ENCODE results near the gene MGME1. TPM values are rescaled to one million over a fixed set of nuclear protein-coding genes. Genes with fewer than 3 reads are reported as not detected.

Gene MGME1
- total RNA-seq, 1 donor from 2014 or later = 32.7 TPM

- H3K9me3 Mint-ChIP-seq = no peaks in the 10 kb centered on the region
- H3K4me1 Mint-ChIP-seq (ENCODE audit: unreplicated experiment) = peaks cover 54% of the 10 kb centered on the region
- H3K27me3 Mint-ChIP-seq = no peaks in the 10 kb centered on the region
- H3K36me3 Mint-ChIP-seq = peaks cover 24% of the 10 kb centered on the region
- peak; percentile 53 for TF ChIP-seq CTCF (conservative IDR thresholded peaks at IDR 0.05)
- H3K27ac Mint-ChIP-seq = peak overlapping the region; percentile 99
- DNase-seq (ENCODE audit: extremely low spot score, unreplicated experiment) = no peak
- H3K4me3 Mint-ChIP-seq = peak overlapping the region; percentile 97
These were observed 2.1 kb upstream of the MGME1 start for GRCh38 chr20:17966432-17967310.

GRCh38 chr20:17967521-17968365 lies 1.1 kb upstream of the MGME1 start:
- H3K4me1 Mint-ChIP-seq (ENCODE audit: unreplicated experiment) = peaks cover 57% of the 10 kb centered on the region
- no peaks in the 10 kb centered on the region for H3K27me3 Mint-ChIP-seq
- DNase-seq (ENCODE audit: extremely low spot score, unreplicated experiment) = no peak
- H3K9me3 Mint-ChIP-seq = no peaks in the 10 kb centered on the region
- H3K36me3 Mint-ChIP-seq = peaks cover 23% of the 10 kb centered on the region
- H3K4me3 Mint-ChIP-seq = peak overlapping the region; percentile 97
- H3K27ac Mint-ChIP-seq = peak overlapping the region; percentile 99
- no peak for TF ChIP-seq CTCF (conservative IDR thresholded peaks at IDR 0.05)

GRCh38 chr20:17969278-17969883 lies 563 bp downstream of the MGME1 start:
- H3K4me1 Mint-ChIP-seq (ENCODE audit: unreplicated experiment) = peaks cover 49% of the 10 kb centered on the region
- H3K9me3 Mint-ChIP-seq = no peaks in the 10 kb centered on the region
- TF ChIP-seq CTCF (conservative IDR thresholded peaks at IDR 0.05) = no peak
- peak overlapping the region; percentile 99 for H3K27ac Mint-ChIP-seq
- H3K4me3 Mint-ChIP-seq = peak overlapping the region; percentile 97
- no peak for DNase-seq (ENCODE audit: extremely low spot score, unreplicated experiment)
- H3K36me3 Mint-ChIP-seq = peaks cover 19% of the 10 kb centered on the region
- H3K27me3 Mint-ChIP-seq = no peaks in the 10 kb centered on the region

GRCh38 chr20:17969884-17970409 lies 1.1 kb downstream of the MGME1 start:
- Mint-ChIP-seq H3K27ac (peak overlapping the region; percentile 99), H3K27me3 (no peaks in the 10 kb centered on the region), H3K36me3 (peaks cover 18% of the 10 kb centered on the region), H3K4me3 (peak overlapping the region; percentile 97), H3K9me3 (no peaks in the 10 kb centered on the region), H3K4me1 (ENCODE audit: unreplicated experiment) (peaks cover 48% of the 10 kb centered on the region)
- no peak for TF ChIP-seq CTCF (conservative IDR thresholded peaks at IDR 0.05)
- no peak for DNase-seq (ENCODE audit: extremely low spot score, unreplicated experiment)

- Mint-ChIP-seq H3K4me3 (peak overlapping the region; percentile 97), H3K9me3 (no peaks in the 10 kb centered on the region), H3K4me1 (ENCODE audit: unreplicated experiment) (peaks cover 35% of the 10 kb centered on the region), H3K27me3 (no peaks in the 10 kb centered on the region), H3K36me3 (peaks cover 25% of the 10 kb centered on the region), H3K27ac (peak overlapping the region; percentile 99)
- no peak for DNase-seq (ENCODE audit: extremely low spot score, unreplicated experiment)
- no peak for TF ChIP-seq CTCF (conservative IDR thresholded peaks at IDR 0.05)
These were observed 2.6 kb downstream of the MGME1 start for GRCh38 chr20:17971300-17972013.
